ENCODE results near the gene SON.

DNA sequence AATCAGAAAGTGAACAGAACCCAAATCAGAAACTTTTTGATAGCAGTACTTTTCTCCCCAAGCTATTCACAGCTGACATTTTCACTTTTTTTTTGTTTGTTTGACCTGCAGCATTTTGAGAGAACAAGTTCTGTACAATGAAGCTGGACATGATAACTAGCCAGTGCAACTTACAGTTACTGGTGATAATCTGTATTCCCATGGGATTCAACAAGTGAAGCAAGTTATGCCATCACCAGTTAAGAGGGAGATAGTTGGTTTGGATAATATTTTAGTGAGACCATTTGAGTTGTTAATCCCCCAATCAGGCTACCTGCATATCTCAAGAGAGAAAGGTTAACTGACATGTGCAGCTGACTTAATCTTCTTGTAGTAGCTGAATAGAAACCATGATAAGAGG lies 18.1 kb downstream of the SON start:
- TF ChIP-seq CTCF (IDR thresholded peaks at IDR 0.05; ENCODE audit: low read depth, low read length) (no peak), POLR2A (IDR thresholded peaks at IDR 0.05; ENCODE audit: extremely low read depth, insufficient read length) (no peak), MAX (IDR thresholded peaks at IDR 0.05; ENCODE audit: low read depth, low read length) (no peak), MYC (IDR thresholded peaks at IDR 0.05; ENCODE audit: low read depth, low read length) (no peak)

Measured in NB4 (cell line).